B cell (primary cell): ENCODE results near the gene CDC14A. TPM values are rescaled to one million over a fixed set of nuclear protein-coding genes. Genes with fewer than 3 reads are reported as not detected.

Experiments used
- ATAC-seq: fragments of 200-7000 bp; cut with Tn5 transposase; one replicate; pipeline ENCODE4 v1.10.0; 2021; ENCODE audit warnings: low read depth, mild to moderate bottlenecking, moderate number of reproducible peaks, moderate library complexity
- CTCF ChIA-PET: fragments of 350-600 bp; sonication (Branson Sonifier 250); formaldehyde crosslinking; loops from one replicate; lab custom pipeline; 2021; ENCODE audit warnings: antibody characterized with exemption, inconsistent platforms; lab: Charles Lee
- POLR2A ChIA-PET: fragments of 350-600 bp; sonication (Branson Sonifier 250); formaldehyde crosslinking; loops from one replicate; lab custom pipeline; 2021; ENCODE audit warnings: antibody characterized with exemption; lab: Charles Lee
- DNase-seq: peaks from one replicate; pipeline ENCODE4 v3.0.0; 2013
- H2AFZ ChIP-seq: 2 replicates; pipeline ENCODE4 v1.6.1; 2012; ENCODE audit warnings: mild to moderate bottlenecking, low read depth, low read length; ENCODE audit not compliant: insufficient read depth, poor library complexity, severe bottlenecking
- H3K27ac ChIP-seq, 2 donors: 1 replicate in 1 of 2; 2 replicates in 1 of 2; pipeline ENCODE4 v1.5.1; 2012 to 2013; ENCODE audit warnings: low read length in 2 of 2, mild to moderate bottlenecking in 2 of 2, moderate library complexity in 1 of 2
- H3K27me3 ChIP-seq, 4 experiments: fragments of 200-600 bp in 1 of 4; sonication (generic) in 1 of 4; replicated peaks in 1 of 4; 1 replicate in 2 of 4; 2 replicates in 2 of 4; pipeline versions ENCODE4 v1.6.1 to v1.7.0; 2013 to 2016; ENCODE audit warnings: low read length in 3 of 4, mild to moderate bottlenecking in 2 of 4, mixed read lengths in 1 of 4, moderate library complexity in 1 of 4; ENCODE audit not compliant: insufficient read depth in 4 of 4, control insufficient read depth in 3 of 4; ENCODE audit errors: control extremely low read depth in 1 of 4
- H3K36me3 ChIP-seq, 2 experiments: replicated peaks in 1 of 2; 1 replicate in 1 of 2; 2 replicates in 1 of 2; pipeline versions ENCODE4 v1.6.1 to v1.7.1; 2013; ENCODE audit warnings: low read length in 1 of 2; ENCODE audit not compliant: insufficient read depth in 2 of 2, control insufficient read depth in 1 of 2; ENCODE audit errors: control extremely low read depth in 1 of 2, extremely low read depth in 1 of 2
- H3K4me1 ChIP-seq, 2 donors: fragments of 200-600 bp in 1 of 2; sonication (generic) in 1 of 2; 1 replicate in 1 of 2; 2 replicates in 1 of 2; pipeline versions ENCODE4 v1.5.1 to v1.6.1; 2013 to 2017; ENCODE audit warnings: low read length in 2 of 2; ENCODE audit not compliant: control insufficient read depth in 2 of 2, insufficient read depth in 2 of 2
- H3K4me2 ChIP-seq: replicated peaks from 2 replicates; pipeline ENCODE3; 2012; ENCODE audit warnings: mild to moderate bottlenecking, low read depth, low read length; ENCODE audit not compliant: poor library complexity, severe bottlenecking
- H3K4me3 ChIP-seq, 5 experiments: fragments of 200-600 bp in 1 of 5; sonication (generic) in 1 of 5; 1 replicate in 3 of 5; 2 replicates in 2 of 5; pipeline versions ENCODE4 v1.5.1 to v1.7.0; 2011 to 2016; ENCODE audit warnings: low read length in 4 of 5, mild to moderate bottlenecking in 4 of 5, low read depth in 2 of 5, control low read depth in 1 of 5, moderate library complexity in 1 of 5; ENCODE audit not compliant: insufficient read depth in 1 of 5; ENCODE audit errors: control extremely low read depth in 1 of 5, extremely low read depth in 1 of 5
- H3K79me2 ChIP-seq: fragments of 200-600 bp; sonication (generic); one replicate; pipeline ENCODE4 v1.6.0; 2016; ENCODE audit warnings: low read length; ENCODE audit not compliant: control insufficient read depth, insufficient read depth
- H3K9ac ChIP-seq: fragments of 200-600 bp; sonication (generic); 2 replicates; pipeline ENCODE4 v1.6.1; 2017; ENCODE audit warnings: mild to moderate bottlenecking, low read length, moderate library complexity
- H3K9me3 ChIP-seq, 3 donors: one replicate each; pipeline versions ENCODE4 v1.6.1 to v1.7.1; 2013; ENCODE audit warnings: low read length in 2 of 3; ENCODE audit not compliant: control insufficient read depth in 2 of 3, insufficient read depth in 1 of 3; ENCODE audit errors: control extremely low read depth in 1 of 3
- H4K20me1 ChIP-seq: 2 replicates; pipeline ENCODE4 v1.6.0; 2012; ENCODE audit warnings: mild to moderate bottlenecking, low read length; ENCODE audit not compliant: insufficient read depth, control insufficient read depth, poor library complexity, severe bottlenecking
- H3K27ac Mint-ChIP-seq: one replicate; pipeline ENCODE4 v1.8.0; 2021; ENCODE audit warnings: mixed read lengths
- H3K27me3 Mint-ChIP-seq: one replicate; pipeline ENCODE4 v1.8.0; 2021; ENCODE audit warnings: mixed read lengths
- H3K4me1 Mint-ChIP-seq: one replicate; pipeline ENCODE4 v1.8.0; 2021; ENCODE audit warnings: mixed read lengths
- H3K4me3 Mint-ChIP-seq: one replicate; pipeline ENCODE4 v1.8.0; 2021; ENCODE audit warnings: mixed read lengths
- H3K9me3 Mint-ChIP-seq: one replicate; pipeline ENCODE4 v1.8.0; 2022; ENCODE audit warnings: mixed read lengths; ENCODE audit not compliant: insufficient read depth
- EZH2 ChIP-seq: IDR thresholded peaks from 2 replicates; pipeline ENCODE4 v1.6.1; 2012; ENCODE audit warnings: borderline replicate concordance, low read depth, mild to moderate bottlenecking, moderate library complexity, low read length; ENCODE audit not compliant: insufficient read depth, poor library complexity, severe bottlenecking
- WGBS: methylation state at CpG from one replicate; pipeline ENCODE4 v1.1.5; 2013; ENCODE audit warnings: missing lambda C conversion rate; ENCODE audit not compliant: insufficient coverage; 5-methylcytosine and 5-hydroxymethylcytosine counted together
- intact Hi-C: fragments of 100-400 bp; cut with micrococcal nuclease; formaldehyde crosslinking; loops from one replicate; pipeline ENCODE4 v1.10.0; 2022
- polyA plus RNA-seq: library from polyadenylated mRNA; depleted of rRNA; stranded (reverse); fragments of >200 nt; gene quantifications from 2 replicates; pipeline ENCODE4 v1.2.3, GENCODE V29; 2012
- total RNA-seq, 2 donors: library from RNA; stranded (reverse); fragments of 120-200 nt in 1 of 2; gene quantifications; 1 replicate in 1 of 2; 2 replicates in 1 of 2; pipeline versions ENCODE4 v1.2.3 to v1.2.4, GENCODE V29; 2013 to 2022
- TF ChIP-seq, protein P1 (sequence below): fragments of 200-600 bp; IDR thresholded peaks from one replicate; pipeline ENCODE4 v1.8.0; 2022; ENCODE audit warnings: antibody characterized with exemption, mild to moderate bottlenecking

CDC14A gene
- total and polyA plus RNA-seq, 2 donors (not counting 1 experiment from before 2014, with no cell fraction given), result 6.1 to 41.7 TPM

DNA sequence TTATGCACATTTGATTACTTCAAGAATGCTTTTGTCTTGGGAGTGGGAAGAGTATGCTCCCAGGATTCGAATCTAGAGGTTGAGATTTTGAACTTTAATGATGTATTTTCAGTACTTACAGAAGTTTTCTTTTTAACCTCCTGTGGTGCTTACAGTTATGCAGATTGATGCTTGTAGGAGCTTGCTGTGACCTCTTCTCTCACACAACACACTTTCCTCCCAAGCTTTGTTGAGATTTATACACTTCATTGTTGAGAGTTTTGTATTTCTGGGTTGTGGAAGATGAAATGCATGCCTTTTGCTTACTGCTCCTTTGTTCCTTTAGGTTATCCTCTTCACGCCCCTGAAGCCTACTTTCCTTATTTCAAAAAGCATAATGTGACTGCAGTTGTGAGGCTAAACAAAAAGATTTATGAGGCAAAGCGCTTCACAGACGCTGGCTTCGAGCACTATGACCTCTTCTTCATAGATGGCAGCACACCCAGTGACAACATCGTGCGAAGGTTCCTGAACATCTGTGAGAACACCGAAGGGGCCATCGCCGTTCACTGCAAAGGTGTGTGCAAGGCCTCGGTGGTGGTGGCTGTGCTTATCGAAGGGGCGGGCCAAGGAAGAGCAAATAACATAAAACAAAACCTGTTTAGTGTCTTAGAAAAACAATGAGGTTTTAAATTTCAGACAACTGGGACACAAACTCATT, 110.2 kb downstream of the CDC14A start:
- no peak for ATAC-seq
- Histone ChIP-seq H3K4me1 (peaks cover 13 to 17% of the 10 kb centered on the region in 2 donors), H3K9me3 (no peaks in the 10 kb centered on the region), H3K27ac (no peak overlapping the region), H3K9ac (no peak overlapping the region), H3K4me2 (no peak overlapping the region), H3K36me3 (peaks cover under 1 to 2% of the 10 kb centered on the region in 2 experiments), H3K79me2 (no peaks in the 10 kb centered on the region), H4K20me1 (no peaks in the 10 kb centered on the region), H3K4me3 (no peak overlapping the region), H2AFZ (no peak overlapping the region), H3K27me3 (no peaks in the 10 kb centered on the region)
- CTCF ChIA-PET, result interaction anchor here (0.7 to 4.5 kb wide), 5 partner anchors 7 to 655 kb away, joined by 3 to 35 read pairs (median 14); no protein-coding TSS in a partner anchor
- Mint-ChIP-seq H3K27ac (peak overlapping the region; percentile 41), H3K27me3 (no peaks in the 10 kb centered on the region), H3K9me3 (no peaks in the 10 kb centered on the region), H3K4me3 (no peak overlapping the region), H3K4me1 (peaks cover 19% of the 10 kb centered on the region)
- TF ChIP-seq, protein P1, sequence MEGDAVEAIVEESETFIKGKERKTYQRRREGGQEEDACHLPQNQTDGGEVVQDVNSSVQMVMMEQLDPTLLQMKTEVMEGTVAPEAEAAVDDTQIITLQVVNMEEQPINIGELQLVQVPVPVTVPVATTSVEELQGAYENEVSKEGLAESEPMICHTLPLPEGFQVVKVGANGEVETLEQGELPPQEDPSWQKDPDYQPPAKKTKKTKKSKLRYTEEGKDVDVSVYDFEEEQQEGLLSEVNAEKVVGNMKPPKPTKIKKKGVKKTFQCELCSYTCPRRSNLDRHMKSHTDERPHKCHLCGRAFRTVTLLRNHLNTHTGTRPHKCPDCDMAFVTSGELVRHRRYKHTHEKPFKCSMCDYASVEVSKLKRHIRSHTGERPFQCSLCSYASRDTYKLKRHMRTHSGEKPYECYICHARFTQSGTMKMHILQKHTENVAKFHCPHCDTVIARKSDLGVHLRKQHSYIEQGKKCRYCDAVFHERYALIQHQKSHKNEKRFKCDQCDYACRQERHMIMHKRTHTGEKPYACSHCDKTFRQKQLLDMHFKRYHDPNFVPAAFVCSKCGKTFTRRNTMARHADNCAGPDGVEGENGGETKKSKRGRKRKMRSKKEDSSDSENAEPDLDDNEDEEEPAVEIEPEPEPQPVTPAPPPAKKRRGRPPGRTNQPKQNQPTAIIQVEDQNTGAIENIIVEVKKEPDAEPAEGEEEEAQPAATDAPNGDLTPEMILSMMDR, result no peak
- TF ChIP-seq EZH2, result no peak
- POLR2A ChIA-PET, result no interaction called here
- intact Hi-C loops, result loop anchor here (1.0 kb wide), 1 partner anchor 406 kb away; no protein-coding TSS in a partner anchor
- no peak for DNase-seq
- 97% methylated on average over 6 of the region's 13 CpGs for WGBS
